A549 (cell line): Measurements from ENCODE around the gene CXXC5.

Source experiments
- HDAC2 ChIP-seq: fragments of 200-600 bp; sonication (generic); IDR thresholded peaks from 2 replicates; pipeline ENCODE4 v1.6.1; 2016
- KDM1A ChIP-seq: fragments of 200-600 bp; sonication (generic); IDR thresholded peaks from 2 replicates; pipeline ENCODE4 v1.6.1; 2016; ENCODE audit warnings: low read depth, mild to moderate bottlenecking
- MAZ ChIP-seq: fragments of 150-350 bp; IDR thresholded peaks from 2 replicates; pipeline ENCODE4 v1.6.1; 2014; ENCODE audit warnings: antibody characterized with exemption, low read depth, low read length, borderline replicate concordance
- POLR2A ChIP-seq: IDR thresholded peaks from 2 replicates; pipeline ENCODE4 v1.6.1; 2012; ENCODE audit warnings: mild to moderate bottlenecking, low read length
- RNF2 ChIP-seq: fragments of 200-600 bp; sonication (generic); IDR thresholded peaks from 2 replicates; pipeline ENCODE4 v1.6.1; 2016; ENCODE audit warnings: low read depth, mild to moderate bottlenecking, antibody characterized with exemption, moderate library complexity, borderline replicate concordance
- SMC3 ChIP-seq: fragments of >200 bp; sonication (Bioruptor Twin); formaldehyde crosslinking; IDR thresholded peaks from 3 replicates; pipeline ENCODE4 v1.6.1; 2018; ENCODE audit warnings: inconsistent platforms
- ZC3H11A ChIP-seq: fragments of 450-650 bp; IDR thresholded peaks from 2 replicates; pipeline ENCODE4 v1.6.1; 2014; ENCODE audit warnings: antibody characterized with exemption, mild to moderate bottlenecking
- ZNF302 ChIP-seq: fragments of 250-450 bp; sonication (Bioruptor Pico); IDR thresholded peaks from 2 replicates; pipeline ENCODE4 v1.9.0; 2021; ENCODE audit warnings: inconsistent platforms, mild to moderate bottlenecking, moderate library complexity
- TF ChIP-seq, protein P1 (sequence below): fragments of >200 bp; sonication (Bioruptor Twin); formaldehyde crosslinking; IDR thresholded peaks from 3 replicates; pipeline ENCODE4 v1.5.1; 2016
- TF ChIP-seq, protein P2 (sequence below): fragments of >200 bp; sonication (Bioruptor Twin); formaldehyde crosslinking; IDR thresholded peaks from 2 replicates; pipeline ENCODE4 v1.6.1; 2016
- TF ChIP-seq, protein P3 (sequence below): IDR thresholded peaks from 2 replicates; pipeline ENCODE4 v1.6.1; 2012; ENCODE audit warnings: low read depth, borderline replicate concordance
- TF ChIP-seq, protein P4 (sequence below): IDR thresholded peaks from 2 replicates; pipeline ENCODE4 v1.6.1; 2012
- TF ChIP-seq, protein P5 (sequence below): fragments of 150-350 bp; IDR thresholded peaks from 2 replicates; pipeline ENCODE4 v1.6.1; 2014; ENCODE audit warnings: low read depth, mild to moderate bottlenecking, low read length

DNA sequence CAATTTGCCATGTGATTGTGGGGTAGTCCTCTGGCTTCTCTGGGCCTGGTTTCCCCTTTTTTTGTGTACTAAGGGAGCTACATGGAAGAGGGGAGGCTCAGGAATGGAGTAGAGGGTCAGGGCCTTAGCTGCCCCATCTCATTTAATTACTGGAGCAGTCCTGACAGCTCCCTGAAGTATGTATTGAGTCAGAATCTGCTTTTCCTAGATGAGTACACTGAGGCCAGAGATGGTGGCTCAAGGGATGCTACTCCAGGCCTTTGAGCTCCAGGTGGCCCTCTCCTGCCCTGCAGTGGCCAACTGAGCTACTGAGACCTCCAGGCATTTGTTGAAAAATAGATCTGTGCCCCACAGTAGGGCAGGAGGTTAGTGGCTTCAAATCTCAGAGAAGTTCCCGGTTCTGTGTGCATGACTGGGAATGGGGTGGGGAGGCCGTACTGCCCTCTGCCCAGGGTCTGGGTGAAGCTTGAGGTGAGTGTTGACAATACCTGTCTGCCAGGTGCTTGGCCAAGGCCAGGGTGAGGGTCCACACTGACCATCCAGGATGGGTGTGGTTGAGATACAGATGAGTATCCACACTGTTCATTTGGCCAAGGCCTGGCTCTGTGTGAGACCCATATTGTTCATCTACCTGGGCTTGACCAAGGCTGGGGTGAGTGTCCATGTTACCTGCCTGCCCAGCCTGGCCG lies 45.7 kb downstream of the CXXC5 start:
- TF ChIP-seq, protein P1, sequence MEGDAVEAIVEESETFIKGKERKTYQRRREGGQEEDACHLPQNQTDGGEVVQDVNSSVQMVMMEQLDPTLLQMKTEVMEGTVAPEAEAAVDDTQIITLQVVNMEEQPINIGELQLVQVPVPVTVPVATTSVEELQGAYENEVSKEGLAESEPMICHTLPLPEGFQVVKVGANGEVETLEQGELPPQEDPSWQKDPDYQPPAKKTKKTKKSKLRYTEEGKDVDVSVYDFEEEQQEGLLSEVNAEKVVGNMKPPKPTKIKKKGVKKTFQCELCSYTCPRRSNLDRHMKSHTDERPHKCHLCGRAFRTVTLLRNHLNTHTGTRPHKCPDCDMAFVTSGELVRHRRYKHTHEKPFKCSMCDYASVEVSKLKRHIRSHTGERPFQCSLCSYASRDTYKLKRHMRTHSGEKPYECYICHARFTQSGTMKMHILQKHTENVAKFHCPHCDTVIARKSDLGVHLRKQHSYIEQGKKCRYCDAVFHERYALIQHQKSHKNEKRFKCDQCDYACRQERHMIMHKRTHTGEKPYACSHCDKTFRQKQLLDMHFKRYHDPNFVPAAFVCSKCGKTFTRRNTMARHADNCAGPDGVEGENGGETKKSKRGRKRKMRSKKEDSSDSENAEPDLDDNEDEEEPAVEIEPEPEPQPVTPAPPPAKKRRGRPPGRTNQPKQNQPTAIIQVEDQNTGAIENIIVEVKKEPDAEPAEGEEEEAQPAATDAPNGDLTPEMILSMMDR: no peak
- no peak for TF ChIP-seq SMC3
- TF ChIP-seq, protein P2, sequence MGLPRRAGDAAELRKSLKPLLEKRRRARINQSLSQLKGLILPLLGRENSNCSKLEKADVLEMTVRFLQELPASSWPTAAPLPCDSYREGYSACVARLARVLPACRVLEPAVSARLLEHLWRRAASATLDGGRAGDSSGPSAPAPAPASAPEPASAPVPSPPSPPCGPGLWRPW: no peak
- TF ChIP-seq POLR2A: no peak
- TF ChIP-seq, protein P3, sequence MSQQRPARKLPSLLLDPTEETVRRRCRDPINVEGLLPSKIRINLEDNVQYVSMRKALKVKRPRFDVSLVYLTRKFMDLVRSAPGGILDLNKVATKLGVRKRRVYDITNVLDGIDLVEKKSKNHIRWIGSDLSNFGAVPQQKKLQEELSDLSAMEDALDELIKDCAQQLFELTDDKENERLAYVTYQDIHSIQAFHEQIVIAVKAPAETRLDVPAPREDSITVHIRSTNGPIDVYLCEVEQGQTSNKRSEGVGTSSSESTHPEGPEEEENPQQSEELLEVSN: no peak
- TF ChIP-seq, protein P4, sequence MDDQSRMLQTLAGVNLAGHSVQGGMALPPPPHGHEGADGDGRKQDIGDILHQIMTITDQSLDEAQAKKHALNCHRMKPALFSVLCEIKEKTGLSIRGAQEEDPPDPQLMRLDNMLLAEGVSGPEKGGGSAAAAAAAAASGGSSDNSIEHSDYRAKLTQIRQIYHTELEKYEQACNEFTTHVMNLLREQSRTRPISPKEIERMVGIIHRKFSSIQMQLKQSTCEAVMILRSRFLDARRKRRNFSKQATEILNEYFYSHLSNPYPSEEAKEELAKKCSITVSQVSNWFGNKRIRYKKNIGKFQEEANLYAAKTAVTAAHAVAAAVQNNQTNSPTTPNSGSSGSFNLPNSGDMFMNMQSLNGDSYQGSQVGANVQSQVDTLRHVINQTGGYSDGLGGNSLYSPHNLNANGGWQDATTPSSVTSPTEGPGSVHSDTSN: no peak
- no peak for TF ChIP-seq KDM1A
- no peak for TF ChIP-seq RNF2
- no peak for TF ChIP-seq MAZ
- TF ChIP-seq ZC3H11A: no peak
- TF ChIP-seq, protein P5, sequence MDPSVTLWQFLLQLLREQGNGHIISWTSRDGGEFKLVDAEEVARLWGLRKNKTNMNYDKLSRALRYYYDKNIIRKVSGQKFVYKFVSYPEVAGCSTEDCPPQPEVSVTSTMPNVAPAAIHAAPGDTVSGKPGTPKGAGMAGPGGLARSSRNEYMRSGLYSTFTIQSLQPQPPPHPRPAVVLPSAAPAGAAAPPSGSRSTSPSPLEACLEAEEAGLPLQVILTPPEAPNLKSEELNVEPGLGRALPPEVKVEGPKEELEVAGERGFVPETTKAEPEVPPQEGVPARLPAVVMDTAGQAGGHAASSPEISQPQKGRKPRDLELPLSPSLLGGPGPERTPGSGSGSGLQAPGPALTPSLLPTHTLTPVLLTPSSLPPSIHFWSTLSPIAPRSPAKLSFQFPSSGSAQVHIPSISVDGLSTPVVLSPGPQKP: no peak
- no peak for TF ChIP-seq HDAC2
- TF ChIP-seq ZNF302 (CRISPR knock-in tag): no peak
